ENCODE measurements around the gene RBM20. TPM values are rescaled to one million over a fixed set of nuclear protein-coding genes. Genes with fewer than 3 reads are reported as not detected.

Gene RBM20
- total and polyA plus RNA-seq, 10 of the 15 experiments (the other 5 are each of a cell fraction or from before 2014, with no cell fraction given): 0.04 to 0.26 (median 0.15) TPM

- ChIA-PET RAD21 (ENCODE audit: unreplicated experiment) (interaction anchor here (1.0 to 6.0 kb wide), 10 partner anchors 9 to 96 kb away, joined by 3 to 51 read pairs (median 10); partner anchors contain the start of genes BBIP1 and SHOC2), CTCF (interaction anchor here (1.0 to 7.0 kb wide), 12 partner anchors 8 to 102 kb away, joined by 3 to 52 read pairs (median 5); no protein-coding TSS in a partner anchor), SMC1A (ENCODE audit: uncharacterized antibody, unreplicated experiment) (interaction anchor here (0.6 to 11.1 kb wide), 18 partner anchors 8 to 264 kb away, joined by 3 to 102 read pairs (median 4); no protein-coding TSS in a partner anchor), POLR2A (interaction anchor here (0.6 to 3.8 kb wide), 11 partner anchors 12 to 82 kb away, joined by 3 to 27 read pairs (median 4); partner anchors contain the start of gene BBIP1)
- Histone ChIP-seq H3K79me2 (ENCODE audit: control insufficient read depth, insufficient read depth, low read length) (peaks cover 83% of the 10 kb centered on the region), H3K4me2 (ENCODE audit: control insufficient read depth, insufficient read depth) (peak overlapping the region; percentile 6), H3K36me3 (ENCODE audit: control insufficient read depth in 2 of 2, insufficient read depth in 2 of 2, low read length in 1 of 2) (peaks cover 0 to 4% of the 10 kb centered on the region in 2 experiments; a peak in 2 of 4 replicates), H4K20me1 (ENCODE audit: control insufficient read depth, insufficient read depth) (no peaks in the 10 kb centered on the region), H3K27me3 (replicated peaks in 1 of 2; ENCODE audit: control insufficient read depth in 2 of 2, insufficient read depth in 2 of 2, low read length in 1 of 2) (no peaks in the 10 kb centered on the region), H3K9ac (ENCODE audit: control insufficient read depth, insufficient read depth, low read length) (no peak overlapping the region), H3K27ac (ENCODE audit: control insufficient read depth, insufficient read depth) (no peak overlapping the region), H3K4me3 (peak overlapping the region; percentile 15; the same call in 1 of the 2 replicates), H2AFZ (ENCODE audit: control insufficient read depth, low read depth, low read length) (no peak overlapping the region), H3K9me3 (replicated peaks; ENCODE audit: control insufficient read depth, insufficient read depth, low read length) (no peaks in the 10 kb centered on the region), H3K4me1 (ENCODE audit: control insufficient read depth, insufficient read depth, low read length) (peaks cover 3% of the 10 kb centered on the region)
- TF ChIP-seq POLR2AphosphoS2 (IDR thresholded peaks at IDR 0.05; ENCODE audit: low read depth, low read length) (0 out of 2 replicates have a peak, but pooled peaks have one; percentile 15), MEF2A (IDR thresholded peaks at IDR 0.05; ENCODE audit: insufficient read depth, low read depth, low read length) (no peak)
- ATAC-seq: no peak
- 50% methylated on average over 2 of the region's 2 CpGs for WGBS (ENCODE audit: insufficient coverage, insufficient replicate concordance, low lambda C conversion rate, missing lambda C conversion rate)
- no peak for FAIRE-seq
- intact Hi-C loops (cut with micrococcal nuclease; ENCODE audit: unreplicated experiment) (loop anchor here (10.0 kb wide), 1 partner anchor 371 kb away; no protein-coding TSS in a partner anchor), in situ Hi-C loops (cut with MboI) (loop anchor here (5.0 kb wide), 1 partner anchor 129 kb away; no protein-coding TSS in a partner anchor)
- DNase-seq (ENCODE audit: low read depth, low spot score): no peak
- BruUV-seq (replicated peaks): no TSS peak
These were observed 231.9 kb downstream of the RBM20 start for GRCh38 chr10:110876000-110876399.

GRCh38 chr10:110876788-110877187 is 232.7 kb downstream of the RBM20 start:
- FAIRE-seq (no peak), DNase-seq (ENCODE audit: low read depth, low spot score) (no peak), ATAC-seq (no peak)
- ChIA-PET RAD21 (ENCODE audit: unreplicated experiment) (interaction anchor here (1.0 to 6.0 kb wide), 16 partner anchors 10 to 130 kb away, joined by 3 to 51 read pairs (median 7); partner anchors contain the start of genes BBIP1 and SHOC2), CTCF (interaction anchor here (0.6 to 7.0 kb wide), 18 partner anchors 8 to 204 kb away, joined by 3 to 52 read pairs (median 4); no protein-coding TSS in a partner anchor), POLR2A (interaction anchor here (1.1 to 3.8 kb wide), 10 partner anchors 10 to 42 kb away, joined by 3 to 27 read pairs (median 4); partner anchors contain the start of gene BBIP1), SMC1A (ENCODE audit: uncharacterized antibody, unreplicated experiment) (interaction anchor here (0.6 to 11.1 kb wide), 20 partner anchors 7 to 198 kb away, joined by 3 to 102 read pairs (median 5); no protein-coding TSS in a partner anchor)
- Histone ChIP-seq H3K27me3 (replicated peaks in 1 of 2; ENCODE audit: control insufficient read depth in 2 of 2, insufficient read depth in 2 of 2, low read length in 1 of 2) (no peaks in the 10 kb centered on the region), H3K4me3 (no peak overlapping the region), H3K4me1 (ENCODE audit: control insufficient read depth, insufficient read depth, low read length) (no peaks in the 10 kb centered on the region; the same call in 1 of the 2 replicates), H3K79me2 (ENCODE audit: control insufficient read depth, insufficient read depth, low read length) (peaks cover 81% of the 10 kb centered on the region), H3K4me2 (ENCODE audit: control insufficient read depth, insufficient read depth) (peak overlapping the region; percentile 12; the same call in 1 of the 2 replicates), H3K9me3 (replicated peaks; ENCODE audit: control insufficient read depth, insufficient read depth, low read length) (no peaks in the 10 kb centered on the region), H2AFZ (ENCODE audit: control insufficient read depth, low read depth, low read length) (no peak overlapping the region), H3K36me3 (ENCODE audit: control insufficient read depth in 2 of 2, insufficient read depth in 2 of 2, low read length in 1 of 2) (peaks cover 2 to 10% of the 10 kb centered on the region in 2 experiments; a peak in 2 of 4 replicates), H4K20me1 (ENCODE audit: control insufficient read depth, insufficient read depth) (no peaks in the 10 kb centered on the region), H3K9ac (ENCODE audit: control insufficient read depth, insufficient read depth, low read length) (no peak overlapping the region), H3K27ac (ENCODE audit: control insufficient read depth, insufficient read depth) (no peak overlapping the region)
- no TSS peak for BruUV-seq (replicated peaks)
- TF ChIP-seq TCF7 (IDR thresholded peaks at IDR 0.05; ENCODE audit: borderline replicate concordance) (no peak), EZH2 (IDR thresholded peaks at IDR 0.05; ENCODE audit: borderline replicate concordance, control insufficient read depth, low read depth, low read length) (no peak), BACH1 (IDR thresholded peaks at IDR 0.05; ENCODE audit: borderline replicate concordance) (no peak), RELB (IDR thresholded peaks at IDR 0.05; ENCODE audit: low read depth) (no peak), BHLHE40 (IDR thresholded peaks at IDR 0.05; ENCODE audit: borderline replicate concordance in 1 of 2, low read depth in 2 of 2, low read length in 1 of 2) (no peak)
- in situ Hi-C loops (cut with MboI): loop anchor here (5.0 kb wide), 1 partner anchor 129 kb away; no protein-coding TSS in a partner anchor
- 97% methylated on average over 1 of the region's 1 CpG for WGBS (ENCODE audit: insufficient coverage, insufficient replicate concordance, low lambda C conversion rate, missing lambda C conversion rate)
- intact Hi-C loops (cut with micrococcal nuclease; ENCODE audit: unreplicated experiment): loop anchor here (10.0 kb wide), 1 partner anchor 372 kb away; no protein-coding TSS in a partner anchor

Data from GM12878 (cell line).